Kidney tubule cell (primary cell): ENCODE results near the gene BACE1.
"Not testable (repeated sequence)": the region's sequence is repeated elsewhere in the genome, so short reads cannot be mapped to it uniquely, and the experiment has no call there.

ENCODE experiments used
- DNase-seq: peaks from one replicate; pipeline ENCODE4 v3.0.0-alpha.2; 2018; ENCODE audit warnings: low spot score

BACE1 gene

DNA sequence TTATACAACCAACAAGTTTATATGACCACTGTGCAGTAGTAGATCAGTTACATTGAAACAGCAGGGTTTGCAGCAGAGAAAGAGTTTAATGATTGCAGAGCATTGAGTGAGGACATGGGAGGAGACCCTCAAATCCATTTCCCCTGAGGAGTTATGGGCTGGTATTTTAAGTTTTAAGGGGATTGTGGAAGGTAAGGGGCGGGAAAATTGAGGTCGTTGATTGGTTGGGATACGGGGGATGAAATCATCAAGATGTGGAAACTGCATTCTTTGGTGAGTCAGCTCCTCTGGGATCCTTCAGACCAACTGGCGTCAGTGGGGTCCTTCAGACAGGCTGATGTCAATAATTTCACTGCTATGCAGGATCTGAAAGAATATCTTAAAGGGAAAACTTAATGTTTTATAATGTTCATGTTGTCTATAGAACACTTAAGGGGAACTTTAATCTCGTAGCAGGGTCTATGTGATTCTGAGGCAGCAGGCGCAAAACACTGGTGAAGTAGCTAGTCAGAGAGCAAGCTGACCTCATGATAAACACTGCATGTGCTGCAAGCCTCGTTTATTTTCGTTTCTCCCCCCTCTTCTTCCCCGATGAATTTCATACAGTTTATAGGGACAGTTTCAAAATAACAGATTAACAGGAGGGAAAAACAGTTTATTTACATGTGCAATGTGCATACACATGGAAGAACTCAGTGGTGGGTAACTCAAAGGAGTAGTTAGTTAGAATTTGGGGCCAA, 42.3 kb downstream of the BACE1 start:
- DNase-seq, result no peak

DNA sequence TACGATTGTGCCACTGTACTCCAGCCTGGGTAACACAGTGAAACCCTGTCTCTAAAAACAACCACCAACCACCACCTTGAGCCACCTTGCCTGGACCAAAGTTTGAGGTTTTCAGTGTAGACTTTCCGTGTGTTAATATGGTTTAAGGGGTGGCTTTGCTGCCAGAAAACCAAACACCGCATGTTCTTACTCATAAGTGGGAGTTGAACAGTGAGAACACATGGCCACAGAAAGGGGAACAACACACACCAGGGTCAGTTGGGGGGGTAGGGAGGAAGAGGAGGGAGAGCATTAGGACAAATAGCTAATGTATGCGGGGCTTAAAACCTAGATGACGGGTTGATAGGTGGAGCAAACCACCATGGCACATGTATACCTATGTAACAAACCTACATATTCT, 43.9 kb downstream of the BACE1 start:
- DNase-seq, result not testable (repeated sequence)

DNA sequence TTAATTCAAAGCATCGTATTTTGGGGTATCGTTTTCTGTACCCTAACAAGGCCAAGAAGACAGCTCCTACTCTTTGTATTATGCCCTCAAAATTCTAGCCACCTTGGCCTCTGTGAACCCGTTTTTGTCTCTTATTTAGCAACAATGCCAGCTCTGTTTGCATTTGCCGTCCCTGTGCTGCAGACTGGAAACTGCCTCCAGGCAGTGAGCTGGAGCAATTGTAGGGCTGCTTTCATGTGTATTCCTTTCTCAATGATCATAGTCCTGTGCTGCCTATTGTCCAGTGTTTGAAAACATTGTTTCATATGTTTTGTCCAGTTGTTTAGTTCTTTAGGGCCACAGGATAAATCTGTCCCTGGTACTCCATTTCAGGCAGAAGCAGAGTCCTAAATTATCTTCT, 44.8 kb downstream of the BACE1 start:
- DNase-seq, result no peak

DNA sequence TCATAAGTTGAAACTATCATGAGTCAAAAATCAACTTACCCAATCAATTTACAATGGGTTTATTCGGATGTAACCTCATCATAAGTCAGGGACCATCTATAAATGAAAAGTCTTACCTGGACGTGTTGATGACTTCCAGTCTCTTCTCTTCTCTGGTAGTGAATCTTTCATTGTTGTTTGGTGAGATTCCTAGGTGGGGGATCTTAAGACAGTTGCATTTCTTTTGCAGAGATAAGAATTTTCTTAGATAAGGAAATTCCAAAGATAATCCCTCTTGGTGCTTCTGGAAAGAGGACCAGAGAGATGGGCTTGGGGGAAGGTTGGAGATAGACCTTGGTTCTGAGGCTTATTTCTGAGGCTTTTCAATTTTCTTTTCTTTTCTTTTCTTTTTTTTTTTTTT, 46.2 kb downstream of the BACE1 start:
- DNase-seq, result no peak

DNA sequence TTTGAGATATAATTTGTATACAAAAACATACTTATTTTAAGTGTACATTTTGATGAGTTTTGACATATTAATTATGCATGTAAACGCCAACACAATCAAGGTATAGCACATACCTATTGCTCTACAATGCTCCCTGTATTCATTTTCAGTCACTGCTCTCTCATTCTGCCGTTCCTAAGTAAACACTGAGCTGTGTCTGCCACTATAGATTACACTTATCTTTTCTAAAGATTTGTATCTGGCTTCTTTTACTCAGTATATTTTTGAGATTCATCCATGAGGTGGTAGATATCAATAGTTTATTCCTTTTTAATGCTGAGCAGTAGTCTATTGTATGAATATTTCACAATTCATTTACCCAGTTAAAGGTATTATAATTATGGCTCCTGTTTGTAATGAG, 50.3 kb downstream of the BACE1 start:
- DNase-seq, result no peak

DNA sequence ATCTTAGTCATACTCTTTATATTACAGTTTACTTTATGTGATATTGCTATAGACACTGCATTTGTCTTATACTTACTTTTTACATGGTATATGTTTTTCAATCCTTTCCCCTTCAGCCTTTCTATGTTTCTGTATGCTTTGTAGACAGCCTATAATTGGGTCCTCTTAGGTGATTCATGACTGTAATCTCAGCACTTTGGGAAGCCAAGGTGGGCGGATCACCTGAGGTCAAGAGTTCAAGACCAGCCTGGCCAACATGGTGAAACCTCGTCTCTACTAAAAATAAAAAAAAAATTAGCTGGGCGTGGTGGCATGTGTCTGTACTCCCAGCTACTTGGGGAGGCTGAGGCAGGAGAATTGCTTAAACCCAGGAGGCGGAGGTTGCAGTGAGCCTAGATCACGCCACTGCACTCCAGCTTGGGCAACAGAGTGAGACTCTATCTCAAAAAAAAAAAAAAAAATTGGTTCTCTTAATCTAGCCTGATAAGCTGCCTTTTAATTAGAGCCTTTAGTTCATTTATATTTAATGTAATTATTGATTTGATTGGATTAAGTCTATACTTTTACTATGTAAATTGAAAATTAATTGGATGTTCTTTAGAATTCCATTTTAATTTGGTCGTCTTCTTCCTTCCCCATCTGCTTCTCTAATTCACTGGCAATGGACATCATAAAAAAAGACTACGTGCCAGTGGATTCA, 51.3 kb downstream of the BACE1 start:
- DNase-seq, result not testable (repeated sequence)

DNA sequence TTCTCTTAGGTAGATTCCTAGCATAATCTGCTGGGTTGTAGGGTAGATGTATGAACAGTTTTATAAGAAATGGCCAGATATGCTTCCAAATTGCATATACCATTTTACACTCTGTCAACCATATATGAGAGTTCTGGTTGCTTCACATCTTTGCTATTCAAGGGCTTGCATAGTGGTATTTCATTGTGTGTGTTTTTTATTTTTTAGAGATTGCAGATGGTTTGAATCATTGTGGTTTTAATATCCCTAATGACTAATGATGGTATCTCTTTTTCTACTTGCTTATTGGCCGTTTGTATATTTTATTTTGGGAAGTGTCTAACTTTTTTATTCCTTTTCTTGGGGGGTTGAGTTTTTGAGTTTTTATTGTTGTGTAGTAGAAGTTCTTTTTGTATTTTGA, 56.6 kb downstream of the BACE1 start:
- no peak for DNase-seq

DNA sequence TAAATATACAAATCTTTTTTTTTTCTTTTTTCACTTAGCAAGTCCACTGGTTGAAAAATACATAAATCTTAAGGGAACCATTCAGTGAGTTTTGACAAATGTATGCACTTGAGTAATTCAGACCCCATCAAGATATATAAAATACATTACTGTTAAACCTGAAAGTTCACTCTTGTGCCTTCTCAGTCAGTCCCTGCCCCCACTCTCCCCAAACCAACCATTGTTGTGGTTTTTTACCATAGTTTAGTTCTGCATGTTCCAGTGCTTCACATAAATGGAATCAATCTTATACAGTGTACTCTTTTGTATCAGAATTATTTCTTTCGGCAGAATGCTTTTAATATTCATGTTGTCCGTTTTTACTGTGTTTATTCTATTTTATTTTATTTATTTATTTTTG, 57.5 kb downstream of the BACE1 start:
- no peak for DNase-seq

DNA sequence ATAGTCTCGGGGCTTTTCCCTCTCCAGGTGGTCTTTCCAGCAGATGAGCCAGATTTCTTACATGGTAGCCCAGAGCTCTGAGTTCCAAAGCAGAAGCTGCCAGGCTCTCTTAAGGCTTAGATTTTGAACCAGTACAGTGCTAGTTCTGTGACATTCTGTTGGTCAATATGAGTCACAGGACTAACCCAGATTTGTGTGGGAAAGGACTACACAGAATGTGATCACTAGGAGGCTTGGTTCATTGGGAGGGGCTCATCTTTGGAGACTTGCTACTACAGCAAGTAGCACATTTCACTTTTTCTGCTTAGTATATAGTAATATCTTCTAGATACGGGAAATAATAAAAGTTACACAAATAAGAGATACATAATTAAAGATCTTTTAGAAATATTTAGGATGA, 59.5 kb downstream of the BACE1 start:
- DNase-seq, result peak; percentile 11

DNA sequence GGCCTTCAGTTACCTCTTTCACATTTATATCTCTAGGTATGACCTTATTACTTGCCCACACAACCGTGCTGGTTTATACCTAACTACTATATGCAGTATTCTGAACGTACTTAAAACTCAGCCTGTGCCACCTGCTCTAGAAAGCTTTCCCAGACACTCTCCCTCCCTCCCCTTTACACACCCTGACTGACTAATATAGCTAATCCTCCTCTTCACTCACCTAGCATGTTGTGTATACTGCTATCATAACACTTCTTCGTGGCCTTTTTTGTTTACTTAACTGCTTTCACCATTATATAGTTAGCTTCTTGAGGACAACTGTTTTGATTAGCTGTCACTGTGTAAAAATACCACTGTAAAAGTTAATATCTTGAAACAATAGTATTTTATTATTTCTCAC, 60.1 kb downstream of the BACE1 start:
- DNase-seq, result no peak

DNA sequence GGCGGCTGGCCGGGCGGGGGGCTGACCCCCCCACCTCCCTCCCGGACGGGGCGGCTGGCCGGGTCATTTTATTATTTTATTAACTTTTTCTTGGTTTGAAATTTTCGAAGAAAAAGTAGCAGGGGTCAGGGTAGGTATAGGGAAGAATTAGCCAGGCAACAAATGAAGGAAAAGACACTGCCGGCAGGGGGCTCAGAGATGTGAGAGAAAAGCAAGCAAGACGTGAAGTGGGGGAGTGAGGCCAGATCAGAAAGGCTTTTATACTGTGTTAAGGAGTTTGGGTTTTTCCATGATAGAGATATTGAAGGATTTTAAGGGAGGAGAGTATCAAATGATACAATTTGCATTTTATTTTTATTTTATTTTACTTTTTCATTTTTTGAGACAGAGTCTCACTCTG, 64.5 kb downstream of the BACE1 start:
- DNase-seq, result no peak

DNA sequence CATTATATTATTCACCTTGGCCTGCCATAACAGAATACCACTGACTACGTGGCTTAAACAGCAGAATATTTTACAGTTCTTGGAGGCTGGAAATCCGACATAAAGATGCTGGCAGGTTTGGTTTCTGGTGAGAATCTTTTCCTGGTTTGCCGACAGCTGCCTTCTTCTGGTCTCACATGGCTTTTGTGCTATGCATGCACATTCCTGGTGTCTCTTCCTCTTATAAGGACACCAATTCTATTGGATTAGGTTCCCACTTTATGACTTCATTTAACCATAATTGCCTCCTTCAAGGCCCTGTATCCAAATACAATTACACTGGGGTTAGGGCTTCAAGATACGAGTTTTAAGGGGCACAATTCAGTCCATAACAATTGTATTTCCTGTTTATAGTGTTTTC, 66.5 kb downstream of the BACE1 start:
- DNase-seq, result no peak

DNA sequence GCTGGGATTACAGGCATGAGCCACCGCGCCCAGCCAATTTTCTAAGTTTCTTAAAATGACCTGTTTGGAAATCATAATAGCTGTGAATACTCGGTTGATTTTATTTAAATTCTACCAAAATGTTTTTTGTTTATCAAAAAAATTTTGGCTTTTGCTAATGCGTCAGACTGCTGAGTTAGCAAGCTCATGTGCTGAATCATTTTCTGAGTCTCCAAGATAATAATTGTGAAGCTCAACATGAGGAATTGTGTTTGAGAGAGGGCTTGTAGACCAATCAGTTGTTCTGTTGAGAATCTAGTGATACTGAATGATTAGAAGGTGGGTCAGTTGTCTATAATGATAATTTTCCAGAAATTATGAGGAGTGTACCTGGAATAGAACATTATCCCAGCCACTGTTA, 67.7 kb downstream of the BACE1 start:
- no peak for DNase-seq

DNA sequence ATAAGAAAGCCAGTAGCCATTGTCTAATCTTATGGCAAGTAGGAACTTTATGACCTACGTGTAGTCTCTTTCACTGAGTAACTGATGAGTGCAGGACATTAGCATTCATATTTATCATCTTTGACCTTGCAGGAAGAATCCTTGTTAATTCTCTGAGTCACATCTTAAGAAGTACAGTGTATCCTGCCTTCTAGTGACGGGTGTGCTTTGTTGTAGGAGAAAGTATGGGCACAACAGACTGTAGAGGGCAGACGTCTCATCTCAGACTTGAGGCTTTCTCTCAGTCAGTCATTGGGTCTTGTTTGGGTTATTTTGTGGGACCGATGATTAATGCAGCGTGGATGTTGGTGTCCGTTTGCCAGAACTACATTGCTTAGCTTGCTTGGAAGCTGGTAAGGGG, 76.8 kb downstream of the BACE1 start:
- peak; percentile 65 for DNase-seq

DNA sequence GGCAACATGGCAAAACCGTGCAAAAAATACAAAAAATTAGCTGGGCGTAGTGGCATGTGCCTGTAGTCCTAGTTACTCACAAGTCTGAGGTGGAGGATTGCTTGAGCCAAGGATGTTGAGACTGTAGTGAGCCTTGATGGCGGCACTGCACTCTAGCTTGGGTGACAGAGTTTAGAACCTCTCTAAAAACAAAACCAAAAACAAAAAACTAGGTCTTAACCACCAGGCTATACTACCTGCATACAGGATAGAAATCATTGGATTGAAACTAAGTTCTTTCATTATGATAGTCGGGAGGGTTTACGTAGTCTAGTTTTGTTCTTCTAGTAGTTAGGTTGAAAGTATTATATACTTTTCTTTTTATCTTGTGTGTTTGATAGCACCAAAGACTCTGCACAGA, 77.8 kb downstream of the BACE1 start:
- DNase-seq, result no peak
